HG03159 (cell line): ENCODE measurements around the gene ATP2B2.
"Not testable (repeated sequence)": the region's sequence is repeated elsewhere in the genome, so short reads cannot be mapped to it uniquely, and the experiment has no call there.

Experiments used
- ATAC-seq: cut with Tn5 transposase; IDR thresholded peaks from one replicate; pipeline ENCODE4 v1.9.1; 2021; ENCODE audit warnings: mild to moderate bottlenecking, moderate library complexity; ENCODE audit not compliant: unreplicated experiment

ATP2B2 gene

GRCh38 chr3:10312861-10313260, 192.5 kb downstream of the ATP2B2 start:
- ATAC-seq = no peak

GRCh38 chr3:10312391-10312790, 193.0 kb downstream of the ATP2B2 start:
- no peak for ATAC-seq

GRCh38 chr3:10311710-10312109, 193.7 kb downstream of the ATP2B2 start:
- ATAC-seq = no peak

GRCh38 chr3:10310578-10310977, 194.8 kb downstream of the ATP2B2 start:
- no peak for ATAC-seq

GRCh38 chr3:10309736-10310135, 195.7 kb downstream of the ATP2B2 start:
- no peak for ATAC-seq

GRCh38 chr3:10308678-10309077, 196.7 kb downstream of the ATP2B2 start:
- ATAC-seq = no peak

- no peak for ATAC-seq
Observed at GRCh38 chr3:10306156-10306555, 199.2 kb downstream of the ATP2B2 start.

- ATAC-seq = no peak
Observed at GRCh38 chr3:10305331-10305902, 200.0 kb downstream of the ATP2B2 start.

GRCh38 chr3:10304905-10305304, 200.5 kb downstream of the ATP2B2 start:
- no peak for ATAC-seq

- ATAC-seq = no peak
Observed at GRCh38 chr3:10303785-10304184, 201.6 kb downstream of the ATP2B2 start.

- no peak for ATAC-seq
Observed at GRCh38 chr3:10303105-10303504, 202.3 kb downstream of the ATP2B2 start.

GRCh38 chr3:10300087-10300486, 205.3 kb downstream of the ATP2B2 start:
- no peak for ATAC-seq

- peak; percentile 57 for ATAC-seq
Observed at GRCh38 chr3:10299679-10300078, 205.7 kb downstream of the ATP2B2 start.

- ATAC-seq = no peak
Observed at GRCh38 chr3:10299175-10299574, 206.2 kb downstream of the ATP2B2 start.

GRCh38 chr3:10298064-10298463, 207.3 kb downstream of the ATP2B2 start:
- not testable (repeated sequence) for ATAC-seq

GRCh38 chr3:10294030-10294586, 211.3 kb downstream of the ATP2B2 start:
- no peak for ATAC-seq

GRCh38 chr3:10292505-10293419, 212.6 kb downstream of the ATP2B2 start, which contains the start of gene GHRL:
GHRL (minus strand) TSS chr3:10292947; CDS start chr3:10290180, 2,767 bp downstream.
- ATAC-seq = peak; percentile 77

GRCh38 chr3:10291641-10292040, 213.7 kb downstream of the ATP2B2 start:
- ATAC-seq = no peak

- ATAC-seq = no peak
Observed at GRCh38 chr3:10290481-10291176, 214.8 kb downstream of the ATP2B2 start.

GRCh38 chr3:10289787-10290355, 215.5 kb downstream of the ATP2B2 start:
- ATAC-seq = no peak

- no peak for ATAC-seq
Observed at GRCh38 chr3:10289077-10289476, 216.3 kb downstream of the ATP2B2 start.
